Adrenal gland (tissue), 5 donors: ENCODE data around the gene SGIP1.

ENCODE experiments used
- CTCF ChIP-seq, 6 experiments: fragments of 450-650 bp in 4 of 6; fragments of 200-600 bp in 2 of 6; sonication (generic) in 1 of 6; IDR thresholded peaks; 1 replicate in 5 of 6; 2 replicates in 1 of 6; pipeline versions ENCODE4 v1.5.1 to v1.8.0; 2016 to 2021; ENCODE audit warnings: antibody characterized with exemption in 6 of 6, mild to moderate bottlenecking in 2 of 6, moderate library complexity in 1 of 6
- POLR2A ChIP-seq, 2 donors: fragments of 450-650 bp; IDR thresholded peaks; one replicate each; pipeline ENCODE4 v1.6.1; 2017; ENCODE audit warnings: antibody characterized with exemption in 2 of 2, mild to moderate bottlenecking in 2 of 2, moderate library complexity in 1 of 2
- donor health status: DM: no; HTN: no; CAD: no.

DNA sequence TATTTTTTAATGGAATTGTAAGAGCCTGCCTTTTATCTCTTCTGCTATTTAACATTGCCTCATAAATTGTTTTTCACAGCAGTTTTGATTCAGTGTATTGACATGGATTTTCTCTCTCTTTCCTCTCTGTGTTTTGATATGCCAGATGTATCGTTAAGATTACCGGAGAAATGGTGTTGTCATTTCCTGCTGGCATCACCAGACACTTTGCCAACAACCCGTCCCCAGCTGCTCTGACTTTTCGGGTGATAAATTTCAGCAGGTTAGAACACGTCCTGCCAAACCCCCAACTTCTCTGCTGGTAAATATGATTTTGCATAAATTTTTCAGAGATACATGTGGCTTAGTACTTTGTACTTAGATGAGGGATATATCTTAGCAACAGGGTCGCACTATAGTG, 195.2 kb downstream of the SGIP1 start:
- TF ChIP-seq CTCF (IDR thresholded peaks at IDR 0.05) = no peak
- no peak for TF ChIP-seq POLR2A (IDR thresholded peaks at IDR 0.05)
